ENCODE measurements around the gene NTRK2. TPM values are rescaled to one million over a fixed set of nuclear protein-coding genes. Genes with fewer than 3 reads are reported as not detected.

The NTRK2 gene
- total RNA-seq, 1 donor from 2014 or later, result 26.6 TPM

- Histone ChIP-seq H3K36me3 (ENCODE audit: control insufficient read depth in 3 of 3, insufficient read depth in 3 of 3, low read length in 3 of 3) (no peaks in the 10 kb centered on the region), H3K4me1 (ENCODE audit: control insufficient read depth in 3 of 3, insufficient read depth in 3 of 3, low read length in 3 of 3) (peaks cover 0 to 6% (median 0%) of the 10 kb centered on the region in 3 donors), H3K27ac (ENCODE audit: low read depth, low read length) (no peak overlapping the region), H3K9ac (ENCODE audit: low read depth in 1 of 3, low read length in 3 of 3) (no peak overlapping the region), H3K4me3 (ENCODE audit: low read length in 3 of 3) (no peak overlapping the region), H3K27me3 (ENCODE audit: control insufficient read depth in 3 of 3, insufficient read depth in 3 of 3, low read length in 3 of 3) (no peaks in the 10 kb centered on the region), H3K9me3 (ENCODE audit: control insufficient read depth in 3 of 3, low read length in 3 of 3) (no peaks in the 10 kb centered on the region)
Measured at GRCh38 chr9:84750152-84750865, 80.8 kb downstream of the NTRK2 start.

- H3K36me3 ChIP-seq (ENCODE audit: control insufficient read depth in 3 of 3, insufficient read depth in 3 of 3, low read length in 3 of 3), result no peaks in the 10 kb centered on the region
- H3K27ac ChIP-seq (ENCODE audit: low read depth, low read length), result no peak overlapping the region
- no peak overlapping the region for H3K4me3 ChIP-seq (ENCODE audit: low read length in 3 of 3)
- H3K4me1 ChIP-seq (ENCODE audit: control insufficient read depth in 3 of 3, insufficient read depth in 3 of 3, low read length in 3 of 3), result peaks cover 0 to 10% (median 6%) of the 10 kb centered on the region in 3 donors
- no peaks in the 10 kb centered on the region for H3K9me3 ChIP-seq (ENCODE audit: control insufficient read depth in 3 of 3, low read length in 3 of 3)
- H3K9ac ChIP-seq (ENCODE audit: low read depth in 1 of 3, low read length in 3 of 3), result no peak overlapping the region
- H3K27me3 ChIP-seq (ENCODE audit: control insufficient read depth in 3 of 3, insufficient read depth in 3 of 3, low read length in 3 of 3), result no peaks in the 10 kb centered on the region
Measured at GRCh38 chr9:84751921-84752320, 82.4 kb downstream of the NTRK2 start.

DNA sequence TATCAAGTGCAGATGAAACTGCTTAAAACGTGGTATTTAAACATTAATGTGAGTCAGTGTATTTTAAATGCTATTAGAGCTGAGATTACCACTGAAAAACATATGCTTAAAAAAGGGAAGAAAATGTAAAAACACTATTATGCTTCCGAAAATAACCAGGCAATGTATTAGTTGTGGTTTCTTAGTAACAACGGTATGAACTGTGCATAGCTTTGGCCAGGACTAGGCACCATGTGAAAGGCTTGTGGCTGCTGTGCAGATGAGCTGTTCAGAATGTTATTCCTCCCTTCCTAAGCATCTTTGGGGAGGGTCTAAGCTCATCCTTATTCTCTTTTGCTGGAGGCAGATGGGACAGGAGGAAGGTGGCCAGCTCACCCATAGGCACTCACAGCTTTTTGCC lies 84.9 kb downstream of the NTRK2 start:
- Histone ChIP-seq H3K36me3 (ENCODE audit: control insufficient read depth in 3 of 3, insufficient read depth in 3 of 3, low read length in 3 of 3) (no peaks in the 10 kb centered on the region), H3K4me3 (ENCODE audit: low read length in 3 of 3) (no peak overlapping the region), H3K9me3 (ENCODE audit: control insufficient read depth in 3 of 3, low read length in 3 of 3) (no peaks in the 10 kb centered on the region), H3K4me1 (ENCODE audit: control insufficient read depth in 3 of 3, insufficient read depth in 3 of 3, low read length in 3 of 3) (peaks cover 0 to 10% (median 6%) of the 10 kb centered on the region in 3 donors), H3K9ac (ENCODE audit: low read depth in 1 of 3, low read length in 3 of 3) (no peak overlapping the region), H3K27ac (ENCODE audit: low read depth, low read length) (no peak overlapping the region), H3K27me3 (ENCODE audit: control insufficient read depth in 3 of 3, insufficient read depth in 3 of 3, low read length in 3 of 3) (no peaks in the 10 kb centered on the region)

- H3K9ac ChIP-seq (ENCODE audit: low read depth in 1 of 3, low read length in 3 of 3), result no peak overlapping the region
- H3K27ac ChIP-seq (ENCODE audit: low read depth, low read length), result no peak overlapping the region
- no peaks in the 10 kb centered on the region for H3K36me3 ChIP-seq (ENCODE audit: control insufficient read depth in 3 of 3, insufficient read depth in 3 of 3, low read length in 3 of 3)
- H3K4me1 ChIP-seq (ENCODE audit: control insufficient read depth in 3 of 3, insufficient read depth in 3 of 3, low read length in 3 of 3), result peaks cover 0 to 10% (median 6%) of the 10 kb centered on the region in 3 donors
- no peak overlapping the region for H3K4me3 ChIP-seq (ENCODE audit: low read length in 3 of 3)
- no peaks in the 10 kb centered on the region for H3K9me3 ChIP-seq (ENCODE audit: control insufficient read depth in 3 of 3, low read length in 3 of 3)
- H3K27me3 ChIP-seq (ENCODE audit: control insufficient read depth in 3 of 3, insufficient read depth in 3 of 3, low read length in 3 of 3), result no peaks in the 10 kb centered on the region
Measured at GRCh38 chr9:84754881-84755280, 85.4 kb downstream of the NTRK2 start.

DNA sequence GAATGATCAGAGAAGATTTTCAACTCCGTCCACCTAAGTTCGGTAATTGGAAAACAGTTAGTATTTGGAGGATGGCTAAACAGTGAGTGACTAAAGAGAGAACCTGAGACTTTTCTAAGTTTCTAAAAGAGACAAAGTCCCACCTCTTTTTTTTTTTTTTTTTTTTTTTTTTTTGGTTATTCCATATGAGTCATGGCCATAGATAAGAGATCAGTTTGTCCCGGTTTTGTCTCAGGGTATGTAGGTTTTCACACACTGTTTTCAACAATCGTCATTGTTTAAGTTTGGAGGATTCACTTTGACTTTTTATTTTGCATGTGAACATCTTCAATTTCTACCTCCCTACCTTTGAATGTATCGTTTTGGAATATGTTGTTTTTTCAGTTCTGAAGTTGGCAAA lies 85.9 kb downstream of the NTRK2 start:
- Histone ChIP-seq H3K9me3 (ENCODE audit: control insufficient read depth in 3 of 3, low read length in 3 of 3) (no peaks in the 10 kb centered on the region), H3K4me3 (ENCODE audit: low read length in 3 of 3) (no peak overlapping the region), H3K4me1 (ENCODE audit: control insufficient read depth in 3 of 3, insufficient read depth in 3 of 3, low read length in 3 of 3) (peaks cover 0 to 10% (median 6%) of the 10 kb centered on the region in 3 donors), H3K36me3 (ENCODE audit: control insufficient read depth in 3 of 3, insufficient read depth in 3 of 3, low read length in 3 of 3) (no peaks in the 10 kb centered on the region), H3K27me3 (ENCODE audit: control insufficient read depth in 3 of 3, insufficient read depth in 3 of 3, low read length in 3 of 3) (no peaks in the 10 kb centered on the region), H3K9ac (ENCODE audit: low read depth in 1 of 3, low read length in 3 of 3) (no peak overlapping the region), H3K27ac (ENCODE audit: low read depth, low read length) (no peak overlapping the region)

DNA sequence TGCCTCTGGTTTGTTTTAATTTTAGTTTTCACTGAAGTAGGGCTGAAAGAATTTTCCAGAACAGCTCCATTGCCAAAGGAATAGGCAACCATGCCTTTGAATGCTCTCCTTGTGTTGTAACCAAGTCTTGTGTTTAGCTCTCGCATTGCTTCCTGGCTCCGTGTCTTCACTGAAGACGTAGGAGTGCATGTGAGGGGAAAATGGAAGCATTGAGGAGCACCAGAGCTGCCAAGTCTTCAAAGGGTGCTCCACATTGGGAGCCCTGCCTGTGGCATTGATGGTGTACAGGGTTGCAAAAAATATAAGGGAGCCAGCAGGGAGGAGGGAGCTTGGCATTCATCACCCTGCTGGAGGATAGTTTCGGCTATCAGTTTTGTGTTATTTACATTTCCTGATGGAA lies 86.6 kb downstream of the NTRK2 start:
- Histone ChIP-seq H3K36me3 (ENCODE audit: control insufficient read depth in 3 of 3, insufficient read depth in 3 of 3, low read length in 3 of 3) (no peaks in the 10 kb centered on the region), H3K4me1 (ENCODE audit: control insufficient read depth in 3 of 3, insufficient read depth in 3 of 3, low read length in 3 of 3) (peaks cover 0 to 10% (median 6%) of the 10 kb centered on the region in 3 donors), H3K27me3 (ENCODE audit: control insufficient read depth in 3 of 3, insufficient read depth in 3 of 3, low read length in 3 of 3) (no peaks in the 10 kb centered on the region), H3K4me3 (ENCODE audit: low read length in 3 of 3) (no peak overlapping the region), H3K9ac (ENCODE audit: low read depth in 1 of 3, low read length in 3 of 3) (no peak overlapping the region), H3K9me3 (ENCODE audit: control insufficient read depth in 3 of 3, low read length in 3 of 3) (no peaks in the 10 kb centered on the region), H3K27ac (ENCODE audit: low read depth, low read length) (no peak overlapping the region)

DNA sequence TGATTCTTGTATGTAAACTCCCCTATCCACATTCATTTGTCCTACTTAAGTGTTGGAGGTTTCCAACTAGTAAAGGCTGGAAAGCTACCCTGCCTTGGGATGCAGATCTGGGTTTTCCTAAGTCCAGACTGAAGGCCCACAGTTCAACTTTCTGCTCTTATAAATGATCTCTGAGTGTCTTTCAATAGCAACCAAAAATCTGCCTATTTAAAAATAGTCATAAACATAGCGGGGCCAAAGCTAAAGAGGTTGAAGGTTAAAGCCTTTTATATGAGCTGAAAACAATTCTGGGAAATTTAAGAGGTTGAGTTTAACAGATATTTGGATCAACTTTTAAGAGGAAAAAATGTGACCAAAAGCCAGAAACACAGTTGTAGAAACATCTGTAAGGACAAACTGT lies 87.2 kb downstream of the NTRK2 start:
- H3K9ac ChIP-seq (ENCODE audit: low read depth in 1 of 3, low read length in 3 of 3), result no peak overlapping the region

GRCh38 chr9:84758817-84759216 lies 89.3 kb downstream of the NTRK2 start:
- Histone ChIP-seq H3K9ac (ENCODE audit: low read depth in 1 of 3, low read length in 3 of 3) (no peak overlapping the region), H3K4me3 (ENCODE audit: low read length in 3 of 3) (no peak overlapping the region), H3K27ac (ENCODE audit: low read depth, low read length) (no peak overlapping the region), H3K9me3 (ENCODE audit: control insufficient read depth in 3 of 3, low read length in 3 of 3) (no peaks in the 10 kb centered on the region), H3K27me3 (ENCODE audit: control insufficient read depth in 3 of 3, insufficient read depth in 3 of 3, low read length in 3 of 3) (no peaks in the 10 kb centered on the region), H3K36me3 (ENCODE audit: control insufficient read depth in 3 of 3, insufficient read depth in 3 of 3, low read length in 3 of 3) (no peaks in the 10 kb centered on the region), H3K4me1 (ENCODE audit: control insufficient read depth in 3 of 3, insufficient read depth in 3 of 3, low read length in 3 of 3) (peaks cover 0 to 10% (median 6%) of the 10 kb centered on the region in 3 donors)

More for the DNA sequence above, 87.2 kb downstream of the NTRK2 start:
- no peak overlapping the region for H3K27ac ChIP-seq (ENCODE audit: low read depth, low read length)
- no peak overlapping the region for H3K4me3 ChIP-seq (ENCODE audit: low read length in 3 of 3)
- H3K9me3 ChIP-seq (ENCODE audit: control insufficient read depth in 3 of 3, low read length in 3 of 3), result no peaks in the 10 kb centered on the region
- H3K27me3 ChIP-seq (ENCODE audit: control insufficient read depth in 3 of 3, insufficient read depth in 3 of 3, low read length in 3 of 3), result no peaks in the 10 kb centered on the region
- H3K36me3 ChIP-seq (ENCODE audit: control insufficient read depth in 3 of 3, insufficient read depth in 3 of 3, low read length in 3 of 3), result no peaks in the 10 kb centered on the region
- H3K4me1 ChIP-seq (ENCODE audit: control insufficient read depth in 3 of 3, insufficient read depth in 3 of 3, low read length in 3 of 3), result peaks cover 0 to 10% (median 6%) of the 10 kb centered on the region in 3 donors

DNA sequence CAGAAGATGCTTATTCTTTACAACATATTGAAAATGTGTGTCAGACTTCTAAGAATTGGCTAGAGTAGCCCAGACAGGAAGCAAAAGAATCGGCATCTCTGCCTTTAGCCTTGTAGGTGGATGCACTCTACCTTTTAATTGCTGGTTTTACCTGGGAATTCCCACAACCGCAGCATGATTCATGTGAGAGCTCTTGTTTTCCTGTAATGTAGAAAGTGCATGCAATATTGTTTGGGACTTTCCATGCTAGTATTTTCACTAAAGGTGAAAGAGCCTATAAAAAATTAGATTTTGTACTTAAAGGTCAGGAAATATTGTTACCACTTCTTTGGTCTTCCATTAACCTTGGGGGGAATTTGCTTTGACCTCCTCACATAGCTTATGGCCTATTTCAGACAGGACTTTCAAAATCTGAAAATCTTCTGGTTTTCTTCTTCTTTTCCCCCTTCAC lies 89.8 kb downstream of the NTRK2 start:
- H3K4me3 ChIP-seq (ENCODE audit: low read length in 3 of 3), result no peak overlapping the region

GRCh38 chr9:84759804-84760203 lies 90.3 kb downstream of the NTRK2 start:
- no peaks in the 10 kb centered on the region for H3K27me3 ChIP-seq (ENCODE audit: control insufficient read depth in 3 of 3, insufficient read depth in 3 of 3, low read length in 3 of 3)

More for the DNA sequence above, 89.8 kb downstream of the NTRK2 start:
- Histone ChIP-seq H3K27ac (ENCODE audit: low read depth, low read length) (no peak overlapping the region), H3K36me3 (ENCODE audit: control insufficient read depth in 3 of 3, insufficient read depth in 3 of 3, low read length in 3 of 3) (no peaks in the 10 kb centered on the region), H3K9me3 (ENCODE audit: control insufficient read depth in 3 of 3, low read length in 3 of 3) (no peaks in the 10 kb centered on the region), H3K27me3 (ENCODE audit: control insufficient read depth in 3 of 3, insufficient read depth in 3 of 3, low read length in 3 of 3) (no peaks in the 10 kb centered on the region), H3K4me1 (ENCODE audit: control insufficient read depth in 3 of 3, insufficient read depth in 3 of 3, low read length in 3 of 3) (peaks cover 0 to 10% (median 6%) of the 10 kb centered on the region in 3 donors), H3K9ac (ENCODE audit: low read depth in 1 of 3, low read length in 3 of 3) (no peak overlapping the region)

More at GRCh38 chr9:84759804-84760203, 90.3 kb downstream of the NTRK2 start:
- Histone ChIP-seq H3K27ac (ENCODE audit: low read depth, low read length) (no peak overlapping the region), H3K36me3 (ENCODE audit: control insufficient read depth in 3 of 3, insufficient read depth in 3 of 3, low read length in 3 of 3) (no peaks in the 10 kb centered on the region), H3K4me3 (ENCODE audit: low read length in 3 of 3) (no peak overlapping the region), H3K4me1 (ENCODE audit: control insufficient read depth in 3 of 3, insufficient read depth in 3 of 3, low read length in 3 of 3) (peaks cover 0 to 10% (median under 1%) of the 10 kb centered on the region in 3 donors), H3K9me3 (ENCODE audit: control insufficient read depth in 3 of 3, low read length in 3 of 3) (no peaks in the 10 kb centered on the region), H3K9ac (ENCODE audit: low read depth in 1 of 3, low read length in 3 of 3) (no peak overlapping the region)
